NK-92 treated with Interleukin-12 subunit alpha and Interleukin-12 subunit beta, amount 100 ng/mL, for 24 hours (cell line): ENCODE measurements around the gene DHX58.

Experiments
- DNase-seq: peaks from one replicate; lab custom pipeline; 2025; lab: John Stamatoyannopoulos, UW

The DHX58 gene

DNA sequence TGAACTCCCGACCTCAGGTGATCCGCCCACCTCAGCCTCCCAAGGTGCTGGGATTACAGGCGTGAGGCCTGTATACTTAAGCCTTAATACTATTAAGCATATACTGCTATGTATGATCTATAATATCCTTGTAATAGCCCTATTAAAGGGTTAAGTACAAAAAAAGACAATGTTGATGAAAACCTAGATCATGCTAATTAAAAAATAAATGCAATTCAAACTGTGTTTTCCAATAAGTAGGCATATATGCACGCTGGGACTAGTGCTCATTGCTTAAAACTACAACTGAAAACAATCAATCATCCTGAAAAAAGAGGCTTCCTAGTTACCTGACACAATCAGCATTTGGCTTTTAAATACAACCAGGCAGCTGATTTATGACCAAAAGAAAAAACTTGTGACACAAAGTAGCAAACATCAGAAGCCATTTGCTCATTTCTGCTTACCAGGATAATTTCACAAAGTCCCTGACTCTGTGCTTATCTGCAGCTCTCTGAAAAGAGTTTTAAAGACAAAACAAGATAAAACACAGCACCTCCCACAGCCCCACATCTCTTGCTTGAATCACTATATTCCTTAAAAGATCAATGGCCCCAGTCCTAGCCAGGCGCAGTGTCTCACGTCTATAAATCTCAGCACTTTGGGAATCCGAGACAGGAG, 25.3 kb downstream of the DHX58 start:
- no peak for DNase-seq

DNA sequence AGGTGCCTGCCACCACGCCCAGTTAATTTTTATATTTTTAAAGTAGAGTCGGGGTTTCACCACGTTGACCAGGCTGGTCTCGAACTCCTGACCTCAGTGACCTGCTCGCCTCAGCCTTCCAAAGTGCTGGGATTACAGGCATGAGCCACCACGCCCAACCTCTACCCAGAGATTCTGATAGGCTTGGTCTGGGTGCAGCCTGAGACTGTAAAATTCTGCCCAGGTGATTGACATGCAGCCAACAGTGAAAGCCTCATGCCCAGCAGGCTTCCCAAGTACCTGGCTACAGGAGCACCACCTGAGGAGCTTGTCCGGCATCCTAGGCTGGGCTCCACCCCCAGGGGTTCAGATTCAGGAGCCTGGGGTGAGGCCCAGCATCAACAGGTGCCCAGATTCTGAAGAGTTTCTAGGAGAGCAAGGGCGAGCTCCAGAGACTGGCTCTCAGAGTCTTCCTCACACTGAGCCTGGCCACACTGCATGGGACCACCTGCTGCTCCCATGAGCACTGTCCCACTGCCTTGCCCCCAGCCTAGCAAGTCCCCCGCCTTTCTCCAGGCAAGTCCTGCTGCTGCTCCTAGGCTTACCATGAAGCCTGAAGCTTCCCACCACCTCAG, 30.9 kb downstream of the DHX58 start:
- DNase-seq, result no peak

GRCh38 chr17:42079541-42079940, 33.0 kb downstream of the DHX58 start:
- DNase-seq, result no peak

DNA sequence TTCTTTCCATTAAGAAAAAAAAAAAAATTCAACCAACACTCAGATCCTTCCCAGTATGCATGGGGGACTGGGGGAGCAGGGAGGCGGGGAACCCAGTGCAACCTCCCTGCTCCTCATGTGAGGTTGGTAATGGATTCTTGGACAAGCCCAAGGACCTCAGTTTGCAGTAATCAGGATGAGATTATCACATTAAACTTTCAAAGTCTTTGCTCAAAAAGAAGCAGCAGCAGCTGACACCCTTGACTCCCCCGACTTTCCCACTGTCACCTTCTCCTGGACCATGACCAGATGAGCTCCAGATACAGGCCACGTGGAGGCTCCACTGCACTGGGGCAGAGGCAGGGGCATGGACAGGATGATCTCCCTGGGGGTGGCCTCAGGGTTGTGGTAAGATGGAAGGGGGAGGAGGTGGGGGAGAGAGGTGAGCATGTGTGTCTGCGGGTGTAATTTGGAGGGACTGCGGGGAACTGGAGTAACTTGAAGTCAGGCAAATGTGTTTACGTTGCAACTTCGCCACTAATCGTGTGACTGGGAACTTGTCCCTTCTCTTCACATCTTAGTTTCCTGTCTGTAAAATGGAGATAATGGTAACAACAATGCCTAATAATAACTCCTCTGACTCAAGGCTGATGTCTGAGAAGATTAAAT, 34.0 kb downstream of the DHX58 start:
- no peak for DNase-seq

DNA sequence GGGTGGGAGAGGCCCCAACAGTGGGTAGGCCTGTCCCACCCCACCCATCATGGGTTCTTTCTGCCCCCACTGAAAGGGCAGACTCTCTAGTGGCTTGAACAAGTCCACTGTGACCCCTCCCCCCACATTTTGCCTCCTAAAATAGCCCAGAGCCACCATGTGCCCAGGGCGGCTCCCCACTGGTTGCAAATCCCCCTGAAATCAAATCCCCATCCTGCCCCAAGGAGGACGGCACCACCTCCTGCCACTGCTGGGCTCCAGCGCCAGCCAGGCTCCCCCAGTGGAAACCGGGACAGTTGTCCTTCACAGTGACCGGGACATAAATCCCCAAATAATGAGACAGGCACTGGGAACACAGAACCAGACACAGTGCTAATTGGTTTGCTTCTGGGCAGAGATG, 34.8 kb downstream of the DHX58 start:
- DNase-seq, result no peak

DNA sequence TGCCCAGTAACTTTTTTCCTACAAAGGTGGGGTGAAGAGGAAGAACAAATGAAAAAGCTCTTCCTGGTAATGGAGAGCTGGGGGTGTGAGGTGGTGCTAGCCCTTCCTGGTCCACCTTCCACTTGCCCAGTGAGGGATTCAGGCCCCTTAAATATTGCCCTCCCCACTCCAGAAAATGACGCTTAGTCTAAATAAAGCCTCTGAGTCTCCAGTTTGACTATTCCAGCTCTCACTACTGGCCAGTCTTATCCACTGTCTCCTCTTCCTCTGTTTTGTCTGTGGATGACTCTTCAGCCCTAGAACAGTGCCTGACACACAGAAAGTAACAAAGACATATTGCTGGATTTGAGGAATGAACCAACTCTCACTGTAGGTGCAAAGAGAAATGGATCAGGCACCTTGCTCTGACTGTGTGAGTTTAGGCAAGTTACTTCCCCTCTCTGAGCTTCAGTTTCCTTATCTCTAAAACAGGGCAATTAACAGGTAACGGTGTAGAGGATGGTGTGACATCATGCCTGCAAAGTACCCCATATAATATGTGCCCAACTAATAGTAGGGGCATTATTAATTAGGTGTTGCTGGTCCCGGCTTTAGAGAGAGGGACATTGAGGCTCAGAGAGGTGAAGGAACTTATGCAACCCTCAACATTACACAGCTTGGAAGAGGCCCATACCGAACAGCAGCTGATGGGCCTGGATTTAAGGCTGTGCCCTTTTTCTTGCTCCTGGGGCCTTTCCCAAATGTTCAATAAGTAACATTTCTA, 35.5 kb downstream of the DHX58 start:
- no peak for DNase-seq

DNA sequence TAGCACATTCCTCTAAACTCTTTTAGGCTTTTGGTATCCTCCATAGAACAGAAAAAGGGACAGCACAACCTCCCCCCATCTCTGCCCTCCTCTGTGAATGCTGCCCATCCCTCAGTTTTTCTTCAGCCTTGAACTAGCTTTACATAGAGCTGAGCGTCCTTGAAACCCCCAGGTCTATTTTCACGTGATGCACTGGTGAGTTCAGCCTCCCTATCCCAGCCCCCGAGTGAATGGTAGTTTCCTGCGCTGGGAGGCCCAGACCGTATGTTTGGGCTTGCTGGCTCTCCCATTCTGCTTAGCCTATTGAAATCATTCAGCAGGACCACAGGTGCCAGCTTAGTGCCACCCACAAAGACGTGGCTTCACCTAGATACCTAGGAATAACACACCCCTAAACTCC, 36.7 kb downstream of the DHX58 start:
- DNase-seq, result no peak

GRCh38 chr17:42072323-42073187, 40.0 kb downstream of the DHX58 start:
- DNase-seq, result no peak

GRCh38 chr17:42071810-42072209, 40.7 kb downstream of the DHX58 start:
- DNase-seq, result no peak

- DNase-seq, result no peak
Measured at GRCh38 chr17:42068979-42069378, 43.5 kb downstream of the DHX58 start.

GRCh38 chr17:42067371-42068091, 45.0 kb downstream of the DHX58 start:
- peak; percentile 10 for DNase-seq

DNA sequence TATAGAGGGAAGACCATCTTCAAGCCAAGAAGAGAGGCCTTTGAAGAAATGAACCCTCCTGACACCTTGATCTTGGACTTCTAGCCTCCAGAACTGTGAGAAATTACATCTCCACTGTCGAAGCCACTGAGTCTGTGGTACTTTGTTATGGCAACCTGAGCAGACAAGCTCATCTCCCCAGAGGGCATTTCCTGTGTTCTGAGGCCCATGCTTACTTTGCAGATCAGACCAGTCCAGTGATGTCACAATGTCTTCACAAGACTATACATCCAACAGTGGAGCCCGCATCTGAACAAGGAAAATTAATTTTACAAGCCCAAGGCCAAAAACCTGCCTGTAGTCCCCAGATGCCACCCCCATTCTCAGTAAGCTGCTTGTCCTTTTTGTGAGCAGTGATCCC, 47.3 kb downstream of the DHX58 start:
- DNase-seq, result no peak

DNA sequence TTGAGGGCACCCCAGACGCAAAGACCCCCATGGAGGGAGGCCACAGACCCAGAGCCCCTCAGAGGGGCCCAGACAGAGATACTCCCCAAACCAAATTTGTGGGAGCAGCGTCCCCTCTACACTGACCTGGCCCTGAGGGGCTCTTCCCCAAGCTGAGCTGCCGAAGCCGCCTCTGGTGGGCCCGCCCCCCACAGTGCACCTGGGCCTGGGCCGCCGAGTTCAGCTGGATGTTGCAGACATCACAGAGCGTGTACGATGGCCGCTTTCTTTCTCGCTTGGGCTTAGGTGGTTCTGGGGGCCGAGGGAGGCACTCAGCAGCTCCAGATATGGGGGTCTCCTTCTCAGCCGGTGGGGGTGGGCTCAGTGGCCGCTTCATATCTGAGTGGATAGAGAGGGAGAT, 49.8 kb downstream of the DHX58 start:
- DNase-seq, result no peak

DNA sequence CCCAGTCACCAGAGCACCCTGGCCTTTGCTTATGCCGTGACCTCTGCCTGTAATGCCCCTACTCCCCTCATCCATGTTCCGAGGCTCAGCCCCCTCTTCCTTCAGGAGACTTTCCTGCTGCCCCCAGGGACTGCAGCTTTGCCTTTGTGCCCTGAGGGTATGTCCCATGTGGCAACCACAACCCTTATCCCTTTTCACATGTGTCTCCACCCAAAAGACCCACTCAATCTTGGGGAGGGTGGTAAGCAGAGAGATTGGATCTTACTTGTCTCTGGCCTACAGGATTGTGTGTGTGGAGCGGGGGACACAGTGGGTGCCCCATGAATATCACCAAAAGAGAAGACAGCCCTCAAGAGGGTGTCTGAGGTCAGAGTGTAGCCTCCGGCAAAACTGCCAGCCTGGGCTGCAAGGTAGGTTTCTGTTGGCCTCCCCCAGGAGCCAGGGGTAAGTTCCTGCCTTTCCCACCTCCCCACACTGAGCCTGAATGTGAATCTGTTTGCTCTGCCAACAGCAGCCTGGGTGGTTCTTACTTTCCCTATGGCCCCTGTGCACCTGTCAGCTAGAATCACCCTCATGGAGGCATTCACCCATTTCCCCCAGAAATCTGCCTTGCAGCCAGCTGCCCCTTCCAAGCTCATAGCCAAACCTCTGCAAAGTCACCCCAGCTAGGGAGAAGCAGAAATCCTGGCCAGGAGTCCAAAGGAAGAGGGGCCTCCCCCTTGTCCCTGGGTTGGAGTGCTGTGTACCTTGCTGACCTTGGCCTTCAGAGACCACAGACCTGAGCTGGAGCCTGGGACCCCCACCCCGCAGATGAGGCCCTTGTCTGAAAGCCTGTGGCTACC, 50.6 kb downstream of the DHX58 start:
- DNase-seq, result no peak

- no peak for DNase-seq
Measured at GRCh38 chr17:42060231-42060630, 52.3 kb downstream of the DHX58 start.

- DNase-seq, result no peak
Measured at GRCh38 chr17:42059815-42060214, 52.7 kb downstream of the DHX58 start.

DNA sequence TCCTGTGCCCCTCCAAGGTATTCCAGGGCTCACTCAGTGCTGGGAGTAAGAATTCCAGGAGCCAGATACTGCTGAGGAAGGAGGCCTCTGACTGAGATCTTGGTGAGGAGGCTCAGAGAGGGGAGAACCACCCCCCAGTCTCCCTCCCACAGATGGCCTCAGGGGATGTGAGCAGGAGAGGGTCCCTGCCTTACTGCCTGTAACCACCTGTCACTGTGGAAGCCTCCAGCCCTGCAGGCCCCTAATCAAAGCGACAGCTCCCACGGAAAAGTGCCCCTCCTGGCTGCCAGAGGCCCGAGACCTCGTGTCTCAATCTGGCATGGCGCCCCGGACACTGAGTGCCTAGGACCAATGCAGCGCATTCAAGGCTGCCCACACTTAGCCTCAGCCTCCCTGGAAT, 54.5 kb downstream of the DHX58 start:
- DNase-seq, result no peak

DNA sequence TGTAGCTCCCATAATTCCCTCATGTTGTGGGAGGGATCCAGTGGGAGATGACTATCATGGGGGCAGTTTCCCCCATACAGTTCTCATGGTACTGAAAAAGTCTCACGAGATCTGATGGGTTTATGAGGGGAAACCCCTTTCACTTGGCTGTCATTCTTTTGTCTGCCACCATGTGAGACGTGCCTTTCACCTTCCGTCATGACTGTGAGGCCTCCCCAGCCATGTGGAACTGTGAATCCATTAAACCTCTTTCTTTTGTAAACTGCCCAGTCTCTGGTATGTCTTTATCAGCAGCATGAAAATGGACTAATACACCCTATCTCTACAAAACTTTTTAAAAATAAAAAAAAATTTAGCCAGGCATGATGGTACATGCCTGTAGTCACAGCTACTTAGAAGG, 55.9 kb downstream of the DHX58 start:
- no peak for DNase-seq

DNA sequence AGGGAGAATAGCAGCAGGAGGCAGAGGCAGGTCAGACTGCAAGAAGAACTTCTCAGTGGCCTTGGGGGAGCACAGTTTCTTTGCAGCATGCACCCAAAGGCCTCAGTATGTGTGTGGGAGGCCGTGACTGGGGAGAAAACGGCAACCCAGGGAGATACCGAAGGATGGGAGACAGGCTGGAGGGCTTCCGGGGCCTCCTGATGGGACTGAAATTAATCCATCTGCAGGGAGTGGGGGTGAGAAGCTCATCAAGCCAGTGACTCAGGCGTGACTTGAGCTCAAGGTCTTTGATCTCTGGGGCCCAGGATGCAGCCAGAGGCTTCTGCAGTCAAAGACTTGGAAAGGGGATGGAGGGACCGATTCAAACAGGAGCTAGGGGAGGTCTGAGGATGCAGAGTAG, 57.0 kb downstream of the DHX58 start:
- no peak for DNase-seq

DNA sequence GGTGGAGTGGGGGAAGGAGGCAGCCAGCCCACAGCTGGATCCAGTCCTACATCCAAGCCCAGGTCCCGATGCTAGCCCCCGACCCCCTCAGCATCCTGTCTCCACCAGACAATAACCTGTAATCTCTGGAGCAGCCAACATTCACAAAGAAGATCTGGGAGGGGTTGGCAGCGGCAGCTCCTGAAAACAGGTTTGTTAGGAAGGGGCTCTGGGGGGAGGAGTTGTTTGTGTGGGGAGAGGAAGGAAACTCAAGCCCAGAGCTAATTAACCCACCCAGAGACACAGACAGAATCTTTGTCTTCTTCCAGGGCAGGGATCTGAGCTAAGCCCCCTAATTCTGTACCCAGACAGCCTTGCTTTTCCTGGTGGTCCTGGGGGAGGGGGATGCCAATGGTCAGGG, 57.5 kb downstream of the DHX58 start:
- DNase-seq, result no peak
